ENCODE data around the gene TMEM259. TPM values are rescaled to one million over a fixed set of nuclear protein-coding genes. Genes with fewer than 3 reads are reported as not detected.

The TMEM259 gene
- total and polyA plus RNA-seq, 2 of the 13 experiments (the other 11 are each of a cell fraction or from before 2014, with no cell fraction given): 64.7 to 164 TPM

GRCh38 chr19:1050989-1051788 lies 30.3 kb upstream of the TMEM259 start (continued):
- TF ChIP-seq ZNF142 (CRISPR knock-in tag; IDR thresholded peaks at IDR 0.05) (no peak), CENPT (CRISPR knock-in tag; IDR thresholded peaks at IDR 0.05; ENCODE audit: low read depth) (no peak), MXD4 (CRISPR knock-in tag; IDR thresholded peaks at IDR 0.05) (peak; percentile 88), ELF3 (CRISPR knock-in tag; IDR thresholded peaks at IDR 0.05) (peak; percentile 35; the same call in 1 of the 2 replicates), GTF2F1 (IDR thresholded peaks at IDR 0.05; ENCODE audit: low read length) (no peak), NFYB (CRISPR knock-in tag; IDR thresholded peaks at IDR 0.05) (no peak), RELA (CRISPR knock-in tag; IDR thresholded peaks at IDR 0.05) (peak; percentile 56; the same call in 1 of the 2 replicates), CHCHD3 (CRISPR knock-in tag; IDR thresholded peaks at IDR 0.05) (no peak), RBM39 (IDR thresholded peaks at IDR 0.05; ENCODE audit: low read depth, low read length, poor library complexity, severe bottlenecking) (no peak), ZKSCAN8 (CRISPR knock-in tag; IDR thresholded peaks at IDR 0.05; ENCODE audit: borderline replicate concordance) (no peak), TAF15 (IDR thresholded peaks at IDR 0.05; ENCODE audit: low read depth, low read length, poor library complexity, severe bottlenecking) (no peak), IKZF1 (IDR thresholded peaks at IDR 0.05) (no peak)
- TF ChIP-seq, protein P1, sequence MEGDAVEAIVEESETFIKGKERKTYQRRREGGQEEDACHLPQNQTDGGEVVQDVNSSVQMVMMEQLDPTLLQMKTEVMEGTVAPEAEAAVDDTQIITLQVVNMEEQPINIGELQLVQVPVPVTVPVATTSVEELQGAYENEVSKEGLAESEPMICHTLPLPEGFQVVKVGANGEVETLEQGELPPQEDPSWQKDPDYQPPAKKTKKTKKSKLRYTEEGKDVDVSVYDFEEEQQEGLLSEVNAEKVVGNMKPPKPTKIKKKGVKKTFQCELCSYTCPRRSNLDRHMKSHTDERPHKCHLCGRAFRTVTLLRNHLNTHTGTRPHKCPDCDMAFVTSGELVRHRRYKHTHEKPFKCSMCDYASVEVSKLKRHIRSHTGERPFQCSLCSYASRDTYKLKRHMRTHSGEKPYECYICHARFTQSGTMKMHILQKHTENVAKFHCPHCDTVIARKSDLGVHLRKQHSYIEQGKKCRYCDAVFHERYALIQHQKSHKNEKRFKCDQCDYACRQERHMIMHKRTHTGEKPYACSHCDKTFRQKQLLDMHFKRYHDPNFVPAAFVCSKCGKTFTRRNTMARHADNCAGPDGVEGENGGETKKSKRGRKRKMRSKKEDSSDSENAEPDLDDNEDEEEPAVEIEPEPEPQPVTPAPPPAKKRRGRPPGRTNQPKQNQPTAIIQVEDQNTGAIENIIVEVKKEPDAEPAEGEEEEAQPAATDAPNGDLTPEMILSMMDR (CRISPR knock-in tag; IDR thresholded peaks at IDR 0.05): no peak

All from HepG2 (cell line).